ENCODE measurements around the gene TTC29. TPM values are rescaled to one million over a fixed set of nuclear protein-coding genes. Genes with fewer than 3 reads are reported as not detected.

The TTC29 gene
- total RNA-seq, 3 donors from 2014 or later, result 0.29 TPM; not detected in 2

DNA sequence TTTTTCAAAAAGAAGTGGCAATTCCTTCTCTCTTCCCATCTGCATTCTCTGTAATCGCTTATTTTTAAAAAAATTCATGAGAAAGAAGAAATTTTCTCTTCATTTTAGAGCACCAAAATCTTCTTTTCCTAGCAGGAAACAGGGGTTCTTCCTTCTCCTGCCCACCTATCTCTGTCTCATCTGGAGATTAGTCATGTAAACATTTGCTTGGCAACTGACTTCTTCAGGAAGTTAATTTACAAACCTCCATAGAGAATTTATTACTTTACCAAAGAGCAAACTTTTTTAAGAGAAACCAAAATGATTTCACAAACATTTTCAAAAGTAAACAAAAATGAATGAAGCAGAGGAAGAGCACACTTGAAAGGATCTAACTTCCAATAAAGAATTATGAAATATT lies 13.5 kb downstream of the TTC29 start:
- no peak for DNase-seq (ENCODE audit: low spot score in 2 of 2)
- Histone ChIP-seq H3K27me3 (no peaks in the 10 kb centered on the region), H3K4me3 (no peak overlapping the region), H3K36me3 (no peaks in the 10 kb centered on the region), H3K27ac (no peak overlapping the region), H3K4me1 (no peaks in the 10 kb centered on the region), H3K9me3 (no peaks in the 10 kb centered on the region)
- TF ChIP-seq POLR2A (IDR thresholded peaks at IDR 0.05), result no peak
- TF ChIP-seq POLR2AphosphoS5 (IDR thresholded peaks at IDR 0.05), result no peak
- TF ChIP-seq, protein P1, sequence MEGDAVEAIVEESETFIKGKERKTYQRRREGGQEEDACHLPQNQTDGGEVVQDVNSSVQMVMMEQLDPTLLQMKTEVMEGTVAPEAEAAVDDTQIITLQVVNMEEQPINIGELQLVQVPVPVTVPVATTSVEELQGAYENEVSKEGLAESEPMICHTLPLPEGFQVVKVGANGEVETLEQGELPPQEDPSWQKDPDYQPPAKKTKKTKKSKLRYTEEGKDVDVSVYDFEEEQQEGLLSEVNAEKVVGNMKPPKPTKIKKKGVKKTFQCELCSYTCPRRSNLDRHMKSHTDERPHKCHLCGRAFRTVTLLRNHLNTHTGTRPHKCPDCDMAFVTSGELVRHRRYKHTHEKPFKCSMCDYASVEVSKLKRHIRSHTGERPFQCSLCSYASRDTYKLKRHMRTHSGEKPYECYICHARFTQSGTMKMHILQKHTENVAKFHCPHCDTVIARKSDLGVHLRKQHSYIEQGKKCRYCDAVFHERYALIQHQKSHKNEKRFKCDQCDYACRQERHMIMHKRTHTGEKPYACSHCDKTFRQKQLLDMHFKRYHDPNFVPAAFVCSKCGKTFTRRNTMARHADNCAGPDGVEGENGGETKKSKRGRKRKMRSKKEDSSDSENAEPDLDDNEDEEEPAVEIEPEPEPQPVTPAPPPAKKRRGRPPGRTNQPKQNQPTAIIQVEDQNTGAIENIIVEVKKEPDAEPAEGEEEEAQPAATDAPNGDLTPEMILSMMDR (IDR thresholded peaks at IDR 0.05), result no peak
- intact Hi-C loops (cut with DNase I; ENCODE audit: low total_unique reads), result no loop called here

DNA sequence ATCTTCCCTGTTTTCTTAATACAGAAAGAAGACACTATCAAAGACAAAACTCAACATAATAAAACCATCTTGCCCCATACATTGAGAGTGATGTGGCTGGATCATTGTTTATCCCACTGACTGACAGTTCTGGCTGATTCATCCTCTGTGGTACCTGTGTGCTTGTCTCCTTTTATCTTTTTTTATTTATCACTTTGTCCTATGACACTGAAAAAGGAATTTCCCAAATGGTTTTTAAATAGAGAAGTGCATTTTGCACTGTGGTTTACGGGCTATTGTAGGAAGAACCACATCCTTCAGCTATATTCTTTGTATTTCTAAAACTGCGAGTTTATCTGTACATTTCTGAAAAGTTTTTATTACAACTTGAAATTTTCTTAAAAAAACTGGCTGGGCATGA lies 15.0 kb downstream of the TTC29 start:
- no peak for DNase-seq (ENCODE audit: low spot score in 2 of 2)
- Histone ChIP-seq H3K27ac (no peak overlapping the region), H3K27me3 (no peaks in the 10 kb centered on the region), H3K4me1 (no peaks in the 10 kb centered on the region), H3K9me3 (no peaks in the 10 kb centered on the region), H3K36me3 (no peaks in the 10 kb centered on the region), H3K4me3 (no peak overlapping the region)
- TF ChIP-seq POLR2AphosphoS5 (IDR thresholded peaks at IDR 0.05), result no peak
- no peak for TF ChIP-seq POLR2A (IDR thresholded peaks at IDR 0.05)
- intact Hi-C loops (cut with DNase I; ENCODE audit: low total_unique reads), result no loop called here

DNA sequence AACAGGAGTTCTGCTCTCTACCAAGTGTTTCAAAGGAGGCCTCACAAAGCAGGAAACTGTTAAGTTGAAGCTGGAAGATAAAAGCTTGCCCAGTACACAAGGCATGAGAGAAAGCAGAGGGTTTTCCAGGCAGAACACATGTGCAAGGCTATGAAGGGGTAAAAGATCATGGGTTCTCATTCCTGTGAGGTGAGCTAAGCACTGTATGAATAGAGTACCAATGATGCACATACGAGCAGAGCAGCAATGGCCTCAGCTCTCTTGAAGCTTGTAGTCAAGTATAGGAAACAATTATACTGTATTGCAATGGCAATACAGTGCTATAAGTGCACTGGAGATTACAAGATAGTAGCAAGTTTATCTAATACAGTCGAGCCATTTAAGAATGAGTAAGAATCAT lies 18.0 kb downstream of the TTC29 start:
- H3K36me3 ChIP-seq, result no peaks in the 10 kb centered on the region
- no peak overlapping the region for H3K4me3 ChIP-seq
- no peaks in the 10 kb centered on the region for H3K9me3 ChIP-seq
- H3K27ac ChIP-seq, result no peak overlapping the region
- no peaks in the 10 kb centered on the region for H3K4me1 ChIP-seq
- no peak for TF ChIP-seq POLR2A (IDR thresholded peaks at IDR 0.05)
- TF ChIP-seq POLR2AphosphoS5 (IDR thresholded peaks at IDR 0.05), result no peak
- TF ChIP-seq, protein P1 (IDR thresholded peaks at IDR 0.05), result no peak
- no peak for DNase-seq (ENCODE audit: low spot score in 2 of 2)
- H3K27me3 ChIP-seq, result no peaks in the 10 kb centered on the region
- intact Hi-C loops (cut with DNase I; ENCODE audit: low total_unique reads), result no loop called here

DNA sequence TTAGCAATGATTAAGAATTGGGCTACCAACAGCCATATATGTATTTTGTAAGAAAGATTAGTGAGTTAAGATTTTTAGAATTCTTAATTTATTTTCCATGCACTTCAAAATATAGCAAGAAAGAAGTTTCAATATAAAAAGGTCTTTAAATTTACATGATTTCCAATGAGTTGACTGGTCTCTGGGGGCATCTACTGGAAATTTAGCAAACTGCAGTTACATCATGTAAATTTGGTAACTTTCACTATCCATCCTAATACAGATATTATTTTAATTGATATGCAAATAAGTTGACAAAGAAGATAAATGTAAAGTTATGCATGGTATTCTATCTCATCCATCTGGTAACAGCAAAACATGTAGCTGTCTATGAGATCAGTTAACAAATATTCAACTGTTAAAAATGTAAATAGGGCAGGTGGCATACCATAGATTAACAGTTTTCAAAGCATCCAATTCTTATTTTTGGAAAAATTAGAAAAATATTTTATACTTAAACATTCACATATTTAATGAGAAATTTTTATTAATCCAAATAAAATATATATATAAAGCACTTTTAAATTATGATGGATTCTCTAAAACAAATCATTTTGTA lies 29.1 kb downstream of the TTC29 start:
- peaks cover 0 to 4% of the 10 kb centered on the region in 2 donors for H3K27me3 ChIP-seq
- H3K4me3 ChIP-seq, result no peak overlapping the region
- H3K36me3 ChIP-seq, result no peaks in the 10 kb centered on the region
- H3K4me1 ChIP-seq, result no peaks in the 10 kb centered on the region
- H3K27ac ChIP-seq, result no peak overlapping the region
- intact Hi-C loops (cut with DNase I; ENCODE audit: low total_unique reads), result no loop called here
- TF ChIP-seq POLR2A (IDR thresholded peaks at IDR 0.05), result no peak
- TF ChIP-seq, protein P1 (IDR thresholded peaks at IDR 0.05), result peak; percentile 39 to 71 (median 54)
- TF ChIP-seq POLR2AphosphoS5 (IDR thresholded peaks at IDR 0.05), result no peak
- no peak for DNase-seq (ENCODE audit: low spot score in 2 of 2)
- H3K9me3 ChIP-seq, result no peaks in the 10 kb centered on the region

DNA sequence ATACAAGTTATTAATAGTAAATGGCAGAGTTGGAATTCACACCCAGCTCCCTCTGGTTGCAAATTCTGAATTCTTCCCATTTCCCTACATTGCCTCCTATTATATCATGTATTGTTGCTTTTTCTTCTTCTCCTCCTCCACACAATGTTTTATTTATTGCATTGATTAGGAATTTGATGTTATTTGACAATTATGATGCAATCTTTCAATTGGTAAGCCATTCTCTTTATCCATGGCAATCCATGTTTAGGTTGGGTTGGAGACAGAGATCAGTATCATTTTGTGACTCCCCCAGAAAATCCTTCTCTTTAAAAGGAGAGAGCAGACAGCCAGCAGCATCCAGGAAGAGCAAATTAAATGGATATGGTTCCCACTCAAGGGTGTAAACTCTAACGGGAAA lies 30.5 kb downstream of the TTC29 start:
- DNase-seq (ENCODE audit: low spot score in 2 of 2), result no peak
- TF ChIP-seq POLR2A (IDR thresholded peaks at IDR 0.05) (no peak), POLR2AphosphoS5 (IDR thresholded peaks at IDR 0.05) (no peak)
- TF ChIP-seq, protein P1 (IDR thresholded peaks at IDR 0.05), result no peak
- Histone ChIP-seq H3K4me1 (no peaks in the 10 kb centered on the region), H3K9me3 (no peaks in the 10 kb centered on the region), H3K27ac (no peak overlapping the region), H3K36me3 (no peaks in the 10 kb centered on the region), H3K27me3 (peaks cover 0 to 4% of the 10 kb centered on the region in 2 donors), H3K4me3 (no peak overlapping the region)
- intact Hi-C loops (cut with DNase I; ENCODE audit: low total_unique reads), result no loop called here

Measured in breast epithelium (tissue), 4 donors.